IPS-NIHi7 (cell line): Measurements from ENCODE around the gene CD44.
"Not testable (repeated sequence)": the region's sequence is repeated elsewhere in the genome, so short reads cannot be mapped to it uniquely, and the experiment has no call there.

Experiments
- DNase-seq: peaks from one replicate; pipeline ENCODE4 v3.0.0; 2012; ENCODE audit warnings: mixed read lengths; ENCODE audit errors: extremely low spot score

Gene CD44

GRCh38 chr11:35214226-35214770 lies 75.3 kb downstream of the CD44 start:
- no peak for DNase-seq

GRCh38 chr11:35214792-35215193 lies 75.8 kb downstream of the CD44 start:
- peak; percentile 46 for DNase-seq

GRCh38 chr11:35215945-35216344 lies 77.0 kb downstream of the CD44 start:
- no peak for DNase-seq

GRCh38 chr11:35216962-35217678 lies 78.1 kb downstream of the CD44 start:
- peak; percentile 20 for DNase-seq

GRCh38 chr11:35218956-35219355 lies 80.0 kb downstream of the CD44 start:
- no peak for DNase-seq

- DNase-seq: no peak
Measured at GRCh38 chr11:35223371-35223796, 84.4 kb downstream of the CD44 start.

- no peak for DNase-seq
Measured at GRCh38 chr11:35223991-35224390, 85.0 kb downstream of the CD44 start.

GRCh38 chr11:35225946-35226520 lies 87.1 kb downstream of the CD44 start:
- DNase-seq: no peak

GRCh38 chr11:35226756-35227155 lies 87.8 kb downstream of the CD44 start:
- DNase-seq: not testable (repeated sequence)

- DNase-seq: no peak
Measured at GRCh38 chr11:35227576-35228327, 88.8 kb downstream of the CD44 start.

- DNase-seq: no peak
Measured at GRCh38 chr11:35228328-35228725, 89.4 kb downstream of the CD44 start.

- DNase-seq: no peak
Measured at GRCh38 chr11:35230388-35230787, 91.4 kb downstream of the CD44 start.

- no peak for DNase-seq
Measured at GRCh38 chr11:35231076-35231860, 92.3 kb downstream of the CD44 start.

- DNase-seq: no peak
Measured at GRCh38 chr11:35232891-35233330, 93.9 kb downstream of the CD44 start.

GRCh38 chr11:35233518-35233917 lies 94.5 kb downstream of the CD44 start:
- DNase-seq: no peak

- no peak for DNase-seq
Measured at GRCh38 chr11:35234460-35235156, 95.6 kb downstream of the CD44 start.

- DNase-seq: no peak
Measured at GRCh38 chr11:35235157-35235468, 96.1 kb downstream of the CD44 start.

GRCh38 chr11:35235498-35235897 lies 96.5 kb downstream of the CD44 start:
- DNase-seq: no peak

GRCh38 chr11:35235936-35236666 lies 97.1 kb downstream of the CD44 start:
- no peak for DNase-seq

GRCh38 chr11:35236667-35237003 lies 97.7 kb downstream of the CD44 start:
- no peak for DNase-seq

GRCh38 chr11:35237351-35237750 lies 98.4 kb downstream of the CD44 start:
- DNase-seq: no peak
